GM12864 (cell line): ENCODE measurements around the gene GALNT8.

ENCODE experiments used
- DNase-seq: peaks from one replicate; pipeline ENCODE4 v3.0.0-alpha.2; 2011; ENCODE audit warnings: low read depth
- H3K4me3 ChIP-seq: 2 replicates; pipeline ENCODE4 v1.5.1; 2011; ENCODE audit warnings: mild to moderate bottlenecking, low read depth, low read length, control low read depth
- CTCF ChIP-seq: IDR thresholded peaks from 2 replicates; pipeline ENCODE4 v1.5.1; 2011; ENCODE audit warnings: low read depth, mild to moderate bottlenecking, moderate library complexity, low read length, control low read depth, inconsistent platforms; ENCODE audit errors: missing control alignments

GALNT8 gene

GRCh38 chr12:4807116-4807783 lies 87.0 kb downstream of the GALNT8 start:
- no peak for TF ChIP-seq CTCF
- no peak overlapping the region for H3K4me3 ChIP-seq
- no peak for DNase-seq

GRCh38 chr12:4807813-4808212 lies 87.6 kb downstream of the GALNT8 start:
- DNase-seq, result no peak
- H3K4me3 ChIP-seq, result no peak overlapping the region
- TF ChIP-seq CTCF, result no peak

GRCh38 chr12:4809013-4809448 lies 88.8 kb downstream of the GALNT8 start:
- no peak for TF ChIP-seq CTCF
- DNase-seq, result no peak
- H3K4me3 ChIP-seq, result no peak overlapping the region

GRCh38 chr12:4809449-4810218 lies 89.4 kb downstream of the GALNT8 start:
- no peak for DNase-seq
- H3K4me3 ChIP-seq, result no peak overlapping the region
- no peak for TF ChIP-seq CTCF

- no peak for DNase-seq
- H3K4me3 ChIP-seq, result no peak overlapping the region
- no peak for TF ChIP-seq CTCF
Observed at GRCh38 chr12:4810219-4810671, 90.0 kb downstream of the GALNT8 start.

- DNase-seq, result no peak
- no peak for TF ChIP-seq CTCF
- H3K4me3 ChIP-seq, result no peak overlapping the region
Observed at GRCh38 chr12:4812624-4813327, 92.6 kb downstream of the GALNT8 start.
